HG03196 (cell line): Measurements from ENCODE around the gene GALK2.
"Not testable (repeated sequence)": the region's sequence is repeated elsewhere in the genome, so short reads cannot be mapped to it uniquely, and the experiment has no call there.

Experiments used
- ATAC-seq: cut with Tn5 transposase; IDR thresholded peaks from one replicate; pipeline ENCODE4 v1.9.1; 2021; ENCODE audit not compliant: unreplicated experiment

The GALK2 gene

DNA sequence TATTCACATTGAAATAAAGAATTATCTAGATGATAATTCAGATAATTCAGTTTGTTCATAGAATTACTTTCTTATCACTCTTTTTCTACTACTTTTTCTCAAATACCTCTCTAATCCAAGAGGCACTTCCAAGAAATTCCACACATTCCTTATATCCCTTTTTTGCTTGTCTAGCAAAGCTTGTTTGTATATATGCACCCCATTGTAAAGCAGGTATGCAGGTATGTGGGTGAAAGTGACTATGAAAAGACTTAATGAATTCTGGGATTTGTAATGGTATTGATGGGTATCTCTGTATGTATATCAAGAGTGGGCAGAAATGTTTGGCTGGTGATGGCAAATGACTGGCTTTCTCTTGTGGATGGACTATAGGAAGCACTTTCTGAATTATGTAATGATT, 158.9 kb downstream of the GALK2 start:
- no peak for ATAC-seq

DNA sequence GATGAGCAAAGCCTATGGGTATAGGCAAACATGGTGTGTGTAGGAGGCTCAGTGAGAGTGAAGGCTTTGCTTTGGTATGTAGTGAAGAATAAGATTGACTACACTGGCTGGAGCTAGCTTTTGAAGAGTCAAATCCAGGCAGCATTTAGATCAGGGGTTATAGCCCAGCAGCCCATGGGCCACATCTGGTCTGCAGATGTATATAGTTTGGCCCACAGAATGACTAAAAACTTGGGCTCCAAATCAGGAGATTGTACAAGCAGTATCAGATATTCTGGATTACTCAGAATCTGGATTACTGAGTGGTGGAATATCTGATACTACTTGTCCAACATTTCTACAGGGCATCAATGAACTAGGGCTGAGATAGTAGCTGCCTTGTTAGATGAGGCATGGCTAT, 160.1 kb downstream of the GALK2 start:
- no peak for ATAC-seq

DNA sequence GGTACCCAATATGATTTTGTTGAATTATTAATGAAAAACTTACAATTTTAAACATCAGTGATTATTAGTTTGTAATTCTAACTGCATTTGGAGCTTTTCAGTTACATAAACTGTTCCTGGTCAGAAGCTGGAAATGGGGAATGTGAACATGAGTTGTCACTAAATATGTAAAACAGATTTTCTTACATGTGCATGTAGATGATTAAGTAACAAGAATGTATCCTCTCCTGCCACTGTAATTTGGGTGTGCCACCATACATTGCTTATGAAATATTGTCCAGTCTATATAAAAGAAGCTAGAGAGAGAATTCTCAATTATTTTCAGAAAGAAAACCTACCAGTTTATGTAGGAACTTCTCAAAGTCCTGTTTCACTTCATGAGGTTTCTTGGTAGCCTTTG, 161.4 kb downstream of the GALK2 start:
- no peak for ATAC-seq

DNA sequence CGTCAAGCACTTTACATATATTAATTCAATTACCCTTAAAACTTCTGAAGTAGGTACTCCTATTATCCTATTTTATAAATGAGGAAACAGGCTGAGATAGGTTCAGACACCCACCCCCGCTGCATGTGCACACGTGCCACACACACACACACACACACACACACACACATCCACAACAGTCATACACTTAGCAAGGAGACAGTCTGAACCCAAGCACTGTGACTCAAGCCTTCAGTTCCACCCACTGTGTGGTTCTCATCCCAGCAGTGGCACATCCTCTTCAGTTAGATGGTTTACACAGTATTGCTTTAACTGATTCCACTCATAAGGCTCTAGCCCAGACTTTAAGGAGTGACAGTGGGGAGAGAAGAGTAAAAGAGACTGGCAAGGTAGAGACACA, 161.9 kb downstream of the GALK2 start:
- no peak for ATAC-seq

DNA sequence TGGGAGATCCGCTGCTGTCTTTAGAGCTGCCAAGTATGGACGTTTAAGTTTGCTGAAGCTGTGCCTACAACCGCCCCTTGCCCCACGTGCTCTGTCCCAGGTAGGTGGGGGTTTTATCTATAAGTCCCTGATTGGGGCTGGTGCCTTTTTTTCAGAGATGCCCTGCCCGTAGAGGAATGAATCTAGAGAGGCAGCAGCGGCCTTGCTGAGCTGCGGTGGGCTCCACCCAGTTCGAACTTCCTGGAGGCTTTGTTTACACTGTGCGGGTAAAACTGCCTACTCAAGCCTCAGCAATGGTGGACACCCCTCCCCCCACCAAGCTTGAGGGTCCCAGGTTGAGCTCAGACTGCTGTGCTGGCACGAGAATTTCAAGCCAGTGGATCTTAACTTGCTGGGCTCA, 169.6 kb downstream of the GALK2 start:
- ATAC-seq = no peak

DNA sequence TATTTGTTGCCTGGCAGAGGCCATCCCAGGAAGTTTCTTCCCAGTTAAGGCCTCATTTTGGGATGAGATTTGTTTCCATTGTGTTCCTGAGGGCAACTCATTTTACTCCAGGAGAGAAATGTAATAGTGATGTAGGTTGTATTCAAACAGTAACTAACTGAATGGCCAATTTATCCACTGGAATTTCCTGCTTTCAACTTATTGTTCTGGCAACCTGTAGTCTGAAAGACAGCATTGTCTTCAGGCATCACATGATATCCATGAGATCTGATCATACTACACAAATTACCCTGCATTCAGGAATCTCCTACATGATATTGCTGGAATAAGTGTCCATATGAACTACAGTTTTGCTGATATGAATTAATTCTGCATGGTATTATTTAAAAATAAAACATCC, 173.5 kb downstream of the GALK2 start:
- no peak for ATAC-seq

DNA sequence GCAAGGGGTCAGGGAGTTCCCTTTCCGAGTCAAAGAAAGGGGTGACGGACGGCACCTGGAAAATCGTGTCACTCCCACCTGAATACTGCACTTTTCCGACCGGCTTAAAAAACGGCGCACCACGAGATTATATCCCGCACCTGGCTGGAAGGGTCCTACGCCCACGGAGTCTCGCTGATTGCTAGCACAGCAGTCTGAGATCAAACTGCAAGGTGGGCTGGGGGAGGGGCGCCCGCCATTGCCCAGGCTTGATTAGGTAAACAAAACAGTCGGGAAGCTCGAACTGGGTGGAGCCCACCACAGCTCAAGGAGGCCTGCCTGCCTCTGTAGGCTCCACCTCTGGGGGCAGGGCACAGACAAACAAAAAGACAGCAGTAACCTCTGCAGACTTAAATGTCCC, 184.4 kb downstream of the GALK2 start:
- ATAC-seq = not testable (repeated sequence)

DNA sequence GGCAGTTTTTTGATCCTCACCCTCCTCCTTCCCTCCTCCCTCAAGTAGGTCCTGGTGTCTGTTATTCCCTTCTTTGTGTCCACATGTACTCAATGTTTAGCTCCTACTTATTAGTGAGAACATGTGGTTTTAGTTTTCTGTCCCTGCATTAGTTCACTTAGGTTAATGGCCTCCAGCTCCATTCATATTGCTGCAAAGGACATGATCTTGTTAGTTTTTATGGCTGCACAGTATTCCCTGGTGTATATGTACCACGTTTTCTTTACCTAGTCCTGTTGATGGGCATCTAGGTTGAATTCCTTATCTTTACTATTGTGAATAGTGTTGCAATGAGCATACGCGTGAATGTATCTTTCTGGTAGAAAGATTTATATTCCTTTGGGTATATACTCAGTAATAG, 191.3 kb downstream of the GALK2 start:
- no peak for ATAC-seq

DNA sequence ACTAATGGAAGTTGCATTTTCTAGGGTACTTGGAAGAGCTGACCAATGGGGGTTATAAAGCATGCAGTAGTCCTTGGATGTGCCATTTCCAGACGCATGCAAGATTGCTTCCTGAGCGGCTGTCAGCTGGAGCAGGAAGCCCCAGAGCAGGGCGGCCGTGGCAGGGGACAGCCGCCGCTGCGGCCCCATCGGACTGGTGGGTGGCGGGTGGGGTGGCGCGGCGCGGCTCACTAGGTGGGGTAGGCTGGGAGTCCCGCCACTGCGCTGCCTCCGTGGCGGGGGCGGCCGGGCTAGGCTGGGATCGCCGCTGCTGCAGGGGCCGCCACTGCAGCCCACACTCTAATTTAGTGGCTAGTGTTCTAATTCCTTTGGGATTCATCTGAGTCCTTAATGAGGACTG, 196.4 kb downstream of the GALK2 start:
- no peak for ATAC-seq

DNA sequence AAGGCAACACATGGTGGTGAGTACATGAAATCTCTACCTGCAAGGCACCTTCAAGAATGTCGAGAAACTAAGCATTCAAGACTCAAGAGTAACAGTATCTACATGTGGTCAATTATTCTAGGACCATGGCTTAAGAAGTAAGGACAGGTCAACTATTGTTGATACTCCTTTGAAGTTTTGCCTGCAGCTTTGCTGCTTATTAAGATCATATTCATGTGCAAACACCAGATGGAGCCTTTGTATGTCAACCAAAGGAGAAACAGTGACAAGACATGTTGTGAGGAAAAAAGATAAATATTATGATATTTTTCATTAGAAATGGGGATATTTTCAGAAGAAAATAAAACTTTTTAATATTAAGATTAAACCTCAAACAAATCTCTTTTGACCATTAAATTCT, 200.7 kb downstream of the GALK2 start:
- no peak for ATAC-seq

DNA sequence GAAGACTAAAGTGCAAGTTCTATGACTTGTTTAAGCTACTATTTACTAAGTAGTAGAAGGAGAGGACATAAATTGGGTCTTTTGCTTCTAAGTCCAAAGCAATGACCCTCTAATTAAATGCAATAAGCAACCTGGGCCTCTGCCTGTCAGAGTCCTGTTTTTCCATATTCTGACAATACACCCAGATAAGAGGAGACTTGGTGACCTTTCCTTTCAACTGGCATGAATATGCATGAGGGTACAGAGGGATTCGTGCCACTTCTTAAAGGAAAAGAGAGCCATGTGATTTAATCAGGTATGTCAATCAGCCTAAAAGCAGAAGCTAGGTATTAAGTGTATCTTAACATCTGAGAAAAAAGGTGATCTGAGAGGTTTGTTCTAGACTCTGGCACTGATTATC, 202.3 kb downstream of the GALK2 start:
- no peak for ATAC-seq

DNA sequence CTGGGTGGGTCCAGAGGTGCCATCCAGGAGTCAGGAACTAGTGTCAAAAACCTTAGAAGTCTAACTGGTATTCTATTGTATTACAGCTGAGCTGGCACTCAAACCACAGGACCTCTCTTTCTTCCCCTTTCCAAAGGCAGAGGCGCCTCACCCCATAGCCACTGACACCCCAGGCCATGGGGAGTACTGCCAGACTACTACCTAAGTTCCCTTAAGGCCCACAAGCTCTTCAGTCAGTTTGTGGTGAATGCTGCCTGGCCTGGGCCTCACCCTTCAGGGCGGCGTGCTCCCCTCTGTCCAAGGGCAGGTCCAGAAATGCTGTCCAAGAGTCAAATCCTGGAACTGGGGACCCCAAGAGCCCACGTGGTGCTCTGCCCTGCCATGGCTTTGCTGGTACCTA, 209.9 kb downstream of the GALK2 start:
- no peak for ATAC-seq

DNA sequence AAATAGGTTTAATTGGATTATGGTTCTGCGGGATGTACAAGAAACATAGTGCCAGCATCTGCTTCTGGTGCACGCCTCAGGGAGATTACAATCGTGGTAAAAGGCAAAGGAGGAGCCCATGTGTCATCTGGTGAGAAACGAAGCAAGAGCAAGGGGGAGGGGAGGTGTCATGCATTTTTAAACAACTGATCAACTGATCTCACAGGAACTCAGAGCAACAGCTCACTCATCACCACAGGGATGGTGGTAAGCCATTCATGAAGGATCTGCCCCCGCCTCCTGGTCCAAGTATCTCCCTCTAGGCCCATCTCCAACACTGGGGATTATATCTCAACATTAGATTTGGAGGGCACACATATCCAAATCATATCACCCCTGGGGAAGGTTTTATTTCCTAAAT, 210.9 kb downstream of the GALK2 start:
- ATAC-seq = no peak
